H1 (cell line): ENCODE measurements around the gene CYB5R3. TPM values are rescaled to one million over a fixed set of nuclear protein-coding genes. Genes with fewer than 3 reads are reported as not detected.
"Not testable (repeated sequence)": the region's sequence is repeated elsewhere in the genome, so short reads cannot be mapped to it uniquely, and the experiment has no call there.

ENCODE experiments used
- CTCF ChIA-PET: fragments of 300-600 bp; sonication (Branson Sonifier 250); formaldehyde crosslinking; loops from one replicate; lab custom pipeline; 2021; ENCODE audit not compliant: partially characterized antibody; lab: Charles Lee
- POLR2A ChIA-PET: fragments of 300-600 bp; sonication (Branson Sonifier 250); formaldehyde crosslinking; loops from one replicate; lab custom pipeline; 2021; ENCODE audit warnings: inconsistent platforms; ENCODE audit not compliant: partially characterized antibody; lab: Charles Lee
- DNase-seq, 2 experiments: peaks; one replicate each; pipeline versions ENCODE4 v3.0.0 to v3.0.0-alpha.2; 2010 to 2022; ENCODE audit warnings: low spot score in 2 of 2, low read depth in 1 of 2, mixed read lengths in 1 of 2
- FAIRE-seq: peaks from 2 replicates; lab custom pipeline; 2011; peaks lifted over from hg19 to GRCh38; lab: Jason Lieb, UNC
- H2AFZ ChIP-seq: 2 replicates; pipeline ENCODE4 v1.8.1; 2012; ENCODE audit warnings: low read length, inconsistent platforms
- H2AK5ac ChIP-seq: 2 replicates; pipeline ENCODE4 v1.6.1; 2013; ENCODE audit warnings: low read depth, low read length
- H2BK120ac ChIP-seq: replicated peaks from 2 replicates; pipeline ENCODE3; 2013; ENCODE audit warnings: low read depth, low read length, inconsistent platforms
- H2BK12ac ChIP-seq: 2 replicates; pipeline ENCODE4 v1.6.1; 2013; ENCODE audit warnings: low read depth, low read length
- H2BK15ac ChIP-seq: 2 replicates; pipeline ENCODE4 v1.6.1; 2013; ENCODE audit warnings: low read length
- H2BK20ac ChIP-seq: 2 replicates; pipeline ENCODE4 v1.6.1; 2013; ENCODE audit warnings: low read length
- H2BK5ac ChIP-seq: 2 replicates; pipeline ENCODE4 v1.6.1; 2013; ENCODE audit warnings: low read depth, low read length
- H3K14ac ChIP-seq: 2 replicates; pipeline ENCODE4 v1.6.1; 2013; ENCODE audit warnings: inconsistent platforms; ENCODE audit not compliant: insufficient read length
- H3K18ac ChIP-seq: 2 replicates; pipeline ENCODE4 v1.6.1; 2013; ENCODE audit warnings: low read length; ENCODE audit errors: extremely low read depth
- H3K23ac ChIP-seq: 2 replicates; pipeline ENCODE4 v1.6.1; 2013; ENCODE audit warnings: inconsistent platforms; ENCODE audit not compliant: insufficient read length
- H3K23me2 ChIP-seq: 2 replicates; pipeline ENCODE4 v1.6.1; 2013; ENCODE audit warnings: low read depth, low read length
- H3K27ac ChIP-seq: 2 replicates; pipeline ENCODE4 v1.6.1; 2011; ENCODE audit warnings: low read depth, low read length, inconsistent platforms
- H3K27me3 ChIP-seq, 4 experiments: replicated peaks in 1 of 4; 1 replicate in 1 of 4; 2 replicates in 3 of 4; pipeline versions ENCODE4 v1.6.1 to v1.8.1; 2011 to 2013; ENCODE audit warnings: low read length in 3 of 4, mild to moderate bottlenecking in 3 of 4, inconsistent platforms in 2 of 4, mixed read lengths in 2 of 4, moderate library complexity in 1 of 4; ENCODE audit not compliant: control insufficient read depth in 3 of 4, insufficient read depth in 3 of 4; ENCODE audit errors: extremely low read depth in 1 of 4
- H3K36me3 ChIP-seq, 4 experiments: 2 replicates each; pipeline versions ENCODE4 v1.6.1 to v1.8.1; 2011 to 2013; ENCODE audit warnings: mild to moderate bottlenecking in 4 of 4, low read length in 3 of 4, moderate library complexity in 2 of 4, control low read depth in 1 of 4, inconsistent platforms in 1 of 4; ENCODE audit not compliant: insufficient read depth in 4 of 4, control insufficient read depth in 2 of 4
- H3K4ac ChIP-seq: replicated peaks from 2 replicates; pipeline ENCODE3; 2013; ENCODE audit warnings: low read length, low read depth, mixed read lengths, inconsistent platforms; ENCODE audit not compliant: insufficient read length
- H3K4me1 ChIP-seq, 4 experiments: replicated peaks in 1 of 4; 1 replicate in 1 of 4; 2 replicates in 3 of 4; pipeline versions ENCODE4 v1.6.1 to v1.8.1; 2011 to 2013; ENCODE audit warnings: low read length in 3 of 4, inconsistent platforms in 2 of 4, mixed read lengths in 1 of 4; ENCODE audit not compliant: insufficient read depth in 4 of 4, control insufficient read depth in 3 of 4
- H3K4me2 ChIP-seq, 2 experiments: 2 replicates each; pipeline versions ENCODE4 v1.6.1 to v1.8.1; 2011 to 2013; ENCODE audit warnings: low read depth in 2 of 2, low read length in 2 of 2, control low read depth in 1 of 2, inconsistent platforms in 1 of 2, mild to moderate bottlenecking in 1 of 2; ENCODE audit not compliant: insufficient read depth in 1 of 2
- H3K4me3 ChIP-seq, 4 experiments: fragments of 200-600, 300-600 bp in 1 of 4; sonication (generic), shearing (Covaris generic), sonication (Bioruptor Twin) in 1 of 4; 2 replicates each; pipeline versions ENCODE4 v1.5.1 to v1.8.1; 2011 to 2016; ENCODE audit warnings: low read length in 4 of 4, low read depth in 3 of 4, control low read depth in 2 of 4, inconsistent platforms in 2 of 4, mild to moderate bottlenecking in 2 of 4, mixed read lengths in 1 of 4, moderate library complexity in 1 of 4; ENCODE audit not compliant: insufficient read depth in 2 of 4; ENCODE audit errors: extremely low read depth in 1 of 4
- H3K56ac ChIP-seq: replicated peaks from 2 replicates; pipeline ENCODE3; 2013; ENCODE audit warnings: low read depth, mild to moderate bottlenecking, mixed read lengths, low read length, inconsistent platforms; ENCODE audit not compliant: insufficient read length
- H3K79me1 ChIP-seq: 2 replicates; pipeline ENCODE4 v1.6.1; 2013; ENCODE audit warnings: low read depth, low read length, control low read depth
- H3K79me2 ChIP-seq, 2 experiments: 2 replicates each; pipeline versions ENCODE4 v1.6.1 to v1.8.1; 2012 to 2013; ENCODE audit warnings: low read length in 2 of 2, mild to moderate bottlenecking in 2 of 2, inconsistent platforms in 1 of 2; ENCODE audit not compliant: insufficient read depth in 2 of 2, control insufficient read depth in 1 of 2
- H3K9ac ChIP-seq, 4 experiments: replicated peaks in 1 of 4; 1 replicate in 1 of 4; 2 replicates in 3 of 4; pipeline versions ENCODE4 v1.6.1 to v1.8.1; 2011 to 2013; ENCODE audit warnings: low read depth in 3 of 4, low read length in 3 of 4, control low read depth in 2 of 4, mild to moderate bottlenecking in 2 of 4, moderate library complexity in 2 of 4, inconsistent platforms in 1 of 4; ENCODE audit errors: extremely low read depth in 1 of 4
- H3K9me3 ChIP-seq, 2 experiments: 2 replicates each; pipeline versions ENCODE4 v1.6.1 to v1.8.1; 2012 to 2013; ENCODE audit warnings: mild to moderate bottlenecking in 2 of 2, moderate library complexity in 2 of 2, control low read depth in 1 of 2, inconsistent platforms in 1 of 2, low read depth in 1 of 2, low read length in 1 of 2, mixed read lengths in 1 of 2; ENCODE audit not compliant: insufficient read depth in 2 of 2
- H4K20me1 ChIP-seq, 2 experiments: replicated peaks in 1 of 2; 2 replicates each; pipeline versions ENCODE3 to v1.8.1; 2011 to 2013; ENCODE audit warnings: inconsistent platforms in 2 of 2, low read length in 2 of 2, mild to moderate bottlenecking in 1 of 2; ENCODE audit not compliant: insufficient read depth in 2 of 2, control insufficient read depth in 1 of 2
- H4K5ac ChIP-seq: 2 replicates; pipeline ENCODE4 v1.6.1; 2013; ENCODE audit warnings: low read length, low read depth, mixed read lengths, inconsistent platforms; ENCODE audit not compliant: insufficient read length
- H4K8ac ChIP-seq: 2 replicates; pipeline ENCODE4 v1.8.0; 2013; ENCODE audit warnings: mild to moderate bottlenecking, moderate library complexity, low read length, inconsistent platforms; ENCODE audit not compliant: insufficient read depth; ENCODE audit errors: extremely low read depth
- H4K91ac ChIP-seq: replicated peaks from 2 replicates; pipeline ENCODE3; 2013; ENCODE audit warnings: low read length, mixed read lengths, inconsistent platforms; ENCODE audit not compliant: insufficient read length
- WGBS, 2 experiments: shearing (Covaris generic) in 1 of 2; methylation state at CpG; one replicate each; pipeline versions ENCODE4 v1.1.6 to v1.1.7; 2013 to 2015; ENCODE audit warnings: low lambda C conversion rate in 2 of 2, mixed read lengths in 2 of 2, inconsistent platforms in 1 of 2, low coverage in 1 of 2, missing lambda C conversion rate in 1 of 2; ENCODE audit not compliant: insufficient replicate concordance in 2 of 2, insufficient coverage in 1 of 2, insufficient read length in 1 of 2; ENCODE audit errors: extremely low coverage in 1 of 2, missing lambda C conversion rate in 1 of 2; 5-methylcytosine and 5-hydroxymethylcytosine counted together
- polyA plus RNA-seq, 7 experiments: library from polyadenylated mRNA; depleted of rRNA in 3 of 7; stranded (reverse) in 5 of 7; unstranded in 2 of 7; fragments of >200 nt in 5 of 7; fragments of 200-250 nt in 2 of 7; gene quantifications; 1 replicate in 5 of 7; 2 replicates in 1 of 7; 4 replicates in 1 of 7; pipeline versions ENCODE4 v1.2.1 to v1.2.3, GENCODE V29; 2011 to 2013; ENCODE audit warnings: missing spikeins in 2 of 7, mixed read lengths in 2 of 7
- total RNA-seq: library from RNA; stranded (reverse); fragmentation: NEBNext Ultra II Directional; extraction: Animal tissue kit (Norgen Biotek cat#: 25700); gene quantifications from 2 replicates; pipeline ENCODE4 v1.2.1, GENCODE V29; 2021

The CYB5R3 gene
- total and polyA plus RNA-seq, 2 of the 8 experiments (the other 6 are each of a cell fraction or from before 2014, with no cell fraction given) = 75.3 to 113 TPM

DNA sequence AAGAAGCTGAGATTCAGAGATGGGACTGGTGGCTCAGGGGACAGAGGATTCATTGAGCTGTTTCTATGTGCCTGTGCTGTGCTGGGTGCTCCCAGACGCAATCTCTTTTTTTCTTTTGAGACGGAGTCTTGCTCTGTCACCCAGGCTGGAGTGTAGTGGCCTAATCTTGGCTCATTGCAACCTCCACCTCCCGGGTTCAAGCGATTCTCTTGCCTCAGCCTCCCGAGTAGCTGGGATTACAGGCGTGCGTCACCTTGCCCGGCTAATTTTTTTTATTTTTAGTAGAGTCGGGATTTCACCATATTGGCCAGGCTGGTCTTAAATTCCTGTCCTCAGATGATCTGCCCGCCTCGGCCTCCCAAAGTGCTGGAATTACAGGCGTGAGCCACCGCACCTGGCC, 23.9 kb upstream of the CYB5R3 start:
- H2BK120ac ChIP-seq, H2BK20ac ChIP-seq, DNase-seq, H3K23me2 ChIP-seq, H3K23ac ChIP-seq, H3K36me3 ChIP-seq, H4K20me1 ChIP-seq, H3K9me3 ChIP-seq, H2AK5ac ChIP-seq, H3K56ac ChIP-seq, H3K9ac ChIP-seq, H3K4me3 ChIP-seq, H4K5ac ChIP-seq, H2BK12ac ChIP-seq, H2AFZ ChIP-seq, H3K79me1 ChIP-seq, H3K27me3 ChIP-seq, H3K4me1 ChIP-seq, H4K91ac ChIP-seq, H3K18ac ChIP-seq, H3K14ac ChIP-seq, H3K27ac ChIP-seq, H2BK5ac ChIP-seq, H3K79me2 ChIP-seq, H2BK15ac ChIP-seq, H4K8ac ChIP-seq, FAIRE-seq, H3K4ac ChIP-seq, H3K4me2 ChIP-seq: not testable (repeated sequence)
- CTCF ChIA-PET = interaction anchor here (1.3 to 2.0 kb wide), 4 partner anchors 9 to 13 kb away, joined by 3 to 5 read pairs (median 4); no protein-coding TSS in a partner anchor
- 85% methylated on average over 13 of the region's 13 CpGs; no CpG with 5 or more reads in 1 of the 2 experiments for WGBS, 2 experiments
- POLR2A ChIA-PET = interaction anchor here (0.8 to 1.1 kb wide), 2 partner anchors 13 to 18 kb away, joined by 3 read pairs; no protein-coding TSS in a partner anchor
